Superior temporal gyrus (tissue), 1 donor: ENCODE data around the gene OGN.

Source experiments
- DNase-seq: peaks from one replicate; pipeline ENCODE4 v3.0.0-alpha.2; 2016; ENCODE audit errors: extremely low spot score

The OGN gene

DNA sequence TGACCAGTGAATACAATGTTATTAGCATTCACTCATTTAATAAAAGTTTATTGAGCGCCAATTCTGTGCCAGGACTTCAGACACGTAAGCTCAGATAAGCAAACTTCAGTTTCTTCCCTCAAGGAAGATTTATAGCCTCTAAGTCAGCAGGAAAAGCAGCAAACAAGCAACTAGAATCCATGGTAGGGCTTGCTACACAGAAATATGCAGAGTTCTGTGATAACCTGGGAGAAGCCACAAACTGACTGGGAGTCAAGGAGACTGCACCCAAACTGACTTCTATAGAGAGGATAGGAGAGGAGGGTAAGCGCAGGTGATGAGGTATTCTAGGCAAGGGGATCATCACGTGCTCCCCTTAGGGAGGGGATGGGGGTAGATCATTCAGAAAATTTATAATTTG is 1.4 kb upstream of the OGN start:
- no peak for DNase-seq

DNA sequence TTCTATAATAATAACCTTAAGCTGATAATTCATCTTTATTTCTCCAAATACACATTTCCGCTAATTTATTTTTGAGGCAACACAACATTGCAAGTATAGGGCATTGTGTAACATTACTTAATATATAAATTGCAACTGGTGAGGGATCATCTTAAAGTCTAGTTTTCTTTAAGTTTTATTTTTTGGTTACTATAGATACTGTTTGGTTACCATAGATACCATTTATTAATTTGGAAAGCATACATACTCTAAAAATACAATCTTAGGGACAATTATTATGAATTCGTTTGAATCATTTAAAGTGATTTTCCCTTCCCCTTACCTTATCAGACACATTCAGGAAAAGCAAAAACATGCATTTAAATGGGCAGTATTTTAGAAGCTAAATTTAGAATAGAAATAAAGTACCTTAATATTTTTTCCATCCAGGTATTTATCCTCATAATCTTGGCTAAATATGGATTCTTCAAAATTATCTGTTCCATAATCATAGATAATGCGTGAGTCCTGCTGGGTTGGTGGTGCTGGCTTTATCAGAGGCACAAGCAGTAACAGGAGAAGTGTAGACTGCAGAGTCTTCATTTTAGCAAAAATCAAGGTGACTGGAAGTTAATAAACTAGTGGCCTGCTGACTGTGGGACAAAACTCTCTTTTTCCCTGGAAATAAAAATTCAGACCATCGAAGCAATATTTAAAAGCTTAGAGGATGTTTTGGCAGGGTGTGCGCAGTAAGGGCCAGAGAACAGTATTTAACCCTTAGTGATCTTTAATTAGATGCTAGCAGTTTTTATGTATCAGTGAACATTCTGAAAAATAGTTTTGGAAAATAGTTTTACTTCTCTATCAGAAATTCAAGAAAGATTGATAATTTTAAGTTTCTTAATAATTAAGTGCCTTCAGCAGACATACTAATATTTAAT is 1.3 kb downstream of the OGN start:
- DNase-seq = no peak

DNA sequence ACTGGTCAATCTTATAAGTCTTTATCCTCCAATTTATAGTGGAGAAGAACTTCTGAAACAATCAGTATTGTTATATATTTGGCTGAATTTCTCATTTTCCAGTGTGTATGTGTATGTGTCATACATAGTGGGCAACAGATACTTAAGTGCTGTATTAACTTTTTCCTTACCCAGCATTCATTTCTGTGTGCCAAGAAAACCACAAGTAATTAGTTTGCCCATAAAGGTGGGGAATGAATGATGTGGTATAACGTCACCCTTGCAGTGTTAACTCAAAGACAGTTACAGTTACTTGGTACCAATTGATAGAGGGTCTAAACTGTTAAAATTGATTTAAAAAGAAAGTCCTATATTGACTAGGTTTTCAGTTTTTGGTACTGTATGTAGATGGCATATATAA is 2.0 kb downstream of the OGN start:
- DNase-seq = no peak

DNA sequence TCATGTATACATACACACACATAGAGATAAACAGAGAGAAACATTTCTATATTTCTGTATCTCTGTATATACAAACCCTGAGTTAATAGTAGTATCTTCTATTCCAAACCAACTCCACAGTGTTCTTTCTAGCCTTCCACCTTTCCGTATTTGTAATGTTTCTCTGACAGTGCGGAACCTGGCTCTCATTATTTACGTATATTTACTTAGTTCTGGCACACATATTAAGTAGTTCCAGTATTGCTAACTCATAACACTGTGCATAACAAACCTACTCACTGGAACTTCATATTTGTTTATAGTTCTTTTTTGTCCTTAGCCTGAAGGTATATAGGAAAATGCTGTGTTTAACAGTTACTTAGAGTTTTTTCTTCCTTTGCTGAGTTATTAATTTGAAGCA is 6.5 kb downstream of the OGN start:
- no peak for DNase-seq

DNA sequence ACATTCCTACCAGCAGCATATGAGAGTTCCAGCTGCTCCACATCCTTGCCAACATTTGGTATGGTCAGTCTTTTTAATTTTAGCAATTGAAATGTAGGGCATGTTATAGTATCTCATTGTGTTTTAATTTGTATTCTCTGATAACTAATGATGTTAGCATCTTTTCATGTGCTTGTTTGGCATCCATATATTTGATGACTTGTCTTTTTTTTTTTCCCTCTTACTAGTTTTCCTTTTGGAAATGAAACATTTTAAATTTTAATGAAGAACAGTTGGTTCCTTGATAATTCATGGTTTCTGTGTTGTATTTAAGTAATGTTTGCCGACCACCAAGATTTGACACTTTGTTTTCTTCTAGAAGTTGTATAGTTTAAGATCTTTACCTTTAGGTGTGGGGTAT is 8.8 kb downstream of the OGN start:
- no peak for DNase-seq

DNA sequence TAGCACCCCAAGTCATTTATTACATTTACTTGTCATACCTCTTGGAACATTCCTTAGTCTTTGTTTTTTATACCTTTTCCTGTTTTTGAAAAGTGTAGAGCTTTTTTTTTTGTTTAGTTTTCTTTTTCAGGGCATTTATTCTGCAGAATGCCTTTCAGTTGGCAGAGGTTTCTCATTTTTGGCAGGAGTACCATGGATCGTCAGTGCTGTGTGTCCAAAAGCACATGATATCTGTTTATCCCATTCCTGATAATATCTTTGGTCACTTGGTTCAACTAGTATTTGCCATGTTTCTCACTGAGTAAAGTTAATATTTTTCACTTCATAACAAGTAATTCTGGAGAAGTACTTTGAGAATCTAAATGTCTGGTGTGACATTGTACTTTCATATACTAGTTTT is 10.7 kb downstream of the OGN start:
- no peak for DNase-seq

DNA sequence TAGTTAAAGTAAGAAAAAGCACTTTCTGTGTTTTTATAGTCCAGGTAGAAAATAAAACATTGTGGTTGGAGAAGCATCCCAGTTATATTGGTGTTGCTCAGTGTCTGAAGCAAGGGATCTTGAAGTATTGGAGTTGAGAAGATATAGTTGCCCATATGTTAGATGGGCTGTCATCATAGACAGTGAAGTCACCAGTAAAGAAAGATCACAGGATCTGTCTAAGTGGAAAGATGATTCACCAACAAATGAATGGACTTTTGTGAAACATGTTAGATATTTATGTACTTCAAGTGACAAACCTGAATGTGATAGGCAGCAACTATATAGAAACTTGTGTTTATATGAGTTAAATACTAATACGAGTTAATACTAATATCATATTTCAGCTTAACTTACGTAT is 11.7 kb downstream of the OGN start:
- no peak for DNase-seq

DNA sequence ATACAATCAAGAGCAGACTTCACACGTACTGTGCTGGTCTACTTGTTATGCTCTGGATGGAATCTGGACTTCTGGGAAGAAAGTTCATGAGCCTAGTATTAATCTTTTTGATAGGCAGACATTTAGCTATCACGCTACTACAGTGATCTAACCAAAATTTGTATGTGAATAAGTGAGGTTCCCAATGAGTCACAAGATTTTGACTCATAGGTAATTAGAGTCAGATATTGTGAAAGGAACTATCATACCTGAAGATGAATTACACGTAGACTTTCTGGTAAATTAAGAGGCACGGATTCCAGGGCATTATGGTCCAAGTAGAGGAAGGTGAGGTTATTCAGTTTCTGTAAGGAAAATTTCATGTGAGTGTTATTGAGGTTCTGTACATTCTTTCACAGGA is 18.4 kb downstream of the OGN start:
- no peak for DNase-seq

DNA sequence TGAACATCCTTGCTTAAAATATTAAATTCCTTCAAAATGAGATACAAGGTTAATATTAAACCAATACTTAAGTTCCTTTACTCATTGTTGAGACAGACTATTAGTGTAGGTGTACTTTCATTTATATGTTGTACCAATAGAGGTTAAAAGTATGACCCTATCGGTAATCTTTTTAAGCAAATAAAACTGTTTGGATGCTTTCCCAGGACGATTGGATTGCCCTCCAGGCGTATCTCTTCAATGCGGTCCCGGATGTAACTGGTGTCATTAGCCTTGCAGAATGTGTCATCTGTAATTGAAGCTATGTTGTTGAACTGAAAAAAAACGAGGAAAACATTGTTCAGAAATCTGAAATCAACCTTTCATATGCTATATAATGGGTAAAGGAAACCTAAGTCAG is 18.9 kb downstream of the OGN start:
- DNase-seq = no peak

DNA sequence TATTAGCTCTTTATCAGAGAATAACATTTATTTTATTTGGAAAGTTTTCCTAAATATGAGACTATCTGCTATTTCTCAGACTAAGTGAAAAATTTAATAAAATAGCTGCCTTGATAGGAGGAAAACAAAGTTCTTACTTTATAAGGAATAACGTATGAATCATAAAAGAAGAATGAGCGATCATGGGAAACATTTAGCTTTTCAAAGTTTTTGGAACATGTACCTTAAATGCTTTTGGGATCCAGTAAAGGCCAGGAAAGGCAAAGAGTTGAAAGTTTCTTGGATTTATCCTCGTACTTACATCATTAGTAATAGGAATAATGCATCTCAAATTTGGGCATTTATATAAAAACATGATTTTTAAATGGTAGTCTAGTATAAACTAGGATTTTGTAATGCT is 19.4 kb downstream of the OGN start:
- DNase-seq = no peak

DNA sequence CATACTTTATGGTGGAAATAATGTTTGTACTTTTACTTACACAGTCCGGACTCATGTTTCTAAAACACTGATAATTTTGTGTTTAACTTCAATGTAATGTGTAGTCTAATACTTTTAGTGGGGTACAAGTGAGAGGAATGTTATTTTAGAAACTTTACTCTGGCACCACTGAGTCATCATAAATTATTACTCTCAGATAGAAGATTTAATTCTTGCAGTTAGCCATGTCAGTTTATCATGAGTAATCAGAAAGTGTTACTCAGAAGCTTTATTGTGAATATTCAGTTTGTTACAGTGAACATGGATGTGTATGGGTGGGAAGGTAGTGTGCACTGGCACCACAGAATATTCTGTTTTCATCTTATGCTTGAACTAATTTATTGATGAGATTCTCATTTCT is 20.0 kb downstream of the OGN start:
- DNase-seq = no peak

DNA sequence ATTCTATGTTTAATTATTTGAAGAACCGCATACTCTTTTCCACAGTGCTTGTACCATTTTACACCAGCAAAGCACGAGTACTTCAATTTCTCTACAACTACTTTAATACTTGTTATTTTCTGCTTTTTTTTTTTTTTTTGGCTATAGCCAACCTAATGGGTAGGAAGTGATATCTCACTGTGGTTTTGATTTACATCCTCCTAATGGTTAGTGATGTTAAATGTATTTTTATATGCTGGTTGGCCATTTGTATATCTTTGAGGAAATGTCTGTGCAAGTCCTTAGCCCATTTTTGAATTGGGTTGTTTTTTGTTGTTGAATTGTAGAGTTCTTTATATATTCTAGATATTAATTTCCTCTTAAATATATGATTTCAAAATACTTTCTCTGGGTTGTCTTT is 22.6 kb downstream of the OGN start:
- no peak for DNase-seq

DNA sequence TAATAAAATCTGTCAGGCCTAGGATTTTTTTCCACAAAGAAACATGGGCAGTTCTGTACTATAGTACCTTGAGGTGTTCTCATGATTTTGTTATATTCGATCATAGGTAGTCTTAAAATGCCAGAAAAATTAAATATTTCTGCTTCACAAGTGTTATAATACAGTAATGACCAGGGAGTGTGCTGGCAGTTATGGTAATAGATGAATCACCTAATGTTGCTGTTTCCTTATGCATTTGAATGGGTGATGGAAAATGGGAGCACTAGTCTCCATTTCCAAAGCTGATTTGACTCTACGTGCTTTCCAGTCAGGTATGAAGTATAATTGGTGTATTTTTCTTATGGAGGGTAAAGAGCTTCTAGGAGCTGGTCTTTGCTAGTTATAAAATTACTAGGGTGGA is 23.8 kb downstream of the OGN start:
- DNase-seq = no peak

DNA sequence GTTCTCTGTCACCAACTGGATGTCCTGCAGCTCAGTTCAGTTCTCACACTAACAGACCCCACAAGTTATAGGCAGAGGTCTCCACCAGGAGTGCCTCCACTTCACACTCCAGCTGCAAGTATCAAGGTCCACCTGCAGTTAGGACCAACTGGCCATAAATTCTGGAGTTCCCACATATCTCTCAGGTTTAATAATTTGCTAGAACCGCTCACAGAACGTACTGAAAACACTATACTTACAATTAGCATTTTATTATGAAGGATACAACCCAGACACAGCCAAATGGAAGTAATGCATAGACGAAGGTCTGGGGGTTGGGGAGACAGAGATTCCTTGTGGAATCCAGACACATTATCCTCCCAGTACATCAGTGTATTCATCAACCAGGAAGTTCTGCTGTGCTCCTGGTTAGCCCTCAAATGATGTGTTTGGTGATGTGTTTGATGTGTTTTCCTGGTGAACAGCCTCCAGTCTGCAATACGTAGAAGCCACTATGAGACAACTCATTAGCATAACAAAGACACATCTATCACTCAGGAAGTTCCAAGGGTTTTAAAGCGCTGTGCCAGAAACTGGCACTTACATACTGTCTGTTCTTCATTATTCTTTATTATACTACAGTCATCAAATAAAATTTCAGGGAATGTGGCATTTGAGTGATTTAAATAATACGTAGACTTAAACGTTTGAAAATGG is 25.4 kb downstream of the OGN start:
- DNase-seq = no peak

DNA sequence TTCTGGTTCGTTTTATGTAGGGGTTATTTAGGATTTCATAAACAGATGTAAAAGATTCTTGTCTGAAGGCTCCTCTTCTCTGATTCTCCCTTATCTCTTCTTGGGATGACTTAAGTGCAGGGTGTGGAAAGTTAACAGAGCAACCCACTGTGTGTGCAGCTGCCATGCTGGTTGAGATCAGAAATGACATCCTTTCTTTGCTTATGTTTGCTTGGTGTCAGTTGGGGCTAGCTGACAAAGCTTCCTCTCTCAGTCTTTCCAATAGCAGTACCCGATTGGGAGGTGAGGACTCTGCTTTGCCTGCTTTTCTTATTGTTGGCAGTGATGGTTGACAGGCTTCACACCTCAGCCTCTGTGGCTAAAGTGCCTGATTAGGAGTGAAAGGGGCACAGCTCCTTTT is 26.5 kb downstream of the OGN start:
- DNase-seq = no peak

DNA sequence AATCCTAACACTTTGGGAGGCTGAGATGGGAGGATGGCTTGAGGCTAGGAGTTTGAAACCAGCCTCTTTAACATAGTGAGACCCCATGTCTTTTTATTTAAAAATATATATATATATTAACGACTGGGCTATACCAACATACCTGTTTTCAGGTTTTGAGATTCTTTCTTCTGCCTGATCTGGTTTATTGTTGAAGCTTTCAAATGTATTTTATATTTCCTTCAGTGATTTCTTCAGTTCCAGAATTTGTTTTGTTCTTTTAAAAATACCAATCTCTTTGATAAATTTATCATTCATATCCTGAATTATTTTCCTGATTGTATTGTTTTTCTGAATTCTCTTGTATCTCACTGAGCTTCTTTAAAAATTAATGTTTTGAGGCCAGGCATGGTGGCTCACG is 31.2 kb downstream of the OGN start:
- no peak for DNase-seq

DNA sequence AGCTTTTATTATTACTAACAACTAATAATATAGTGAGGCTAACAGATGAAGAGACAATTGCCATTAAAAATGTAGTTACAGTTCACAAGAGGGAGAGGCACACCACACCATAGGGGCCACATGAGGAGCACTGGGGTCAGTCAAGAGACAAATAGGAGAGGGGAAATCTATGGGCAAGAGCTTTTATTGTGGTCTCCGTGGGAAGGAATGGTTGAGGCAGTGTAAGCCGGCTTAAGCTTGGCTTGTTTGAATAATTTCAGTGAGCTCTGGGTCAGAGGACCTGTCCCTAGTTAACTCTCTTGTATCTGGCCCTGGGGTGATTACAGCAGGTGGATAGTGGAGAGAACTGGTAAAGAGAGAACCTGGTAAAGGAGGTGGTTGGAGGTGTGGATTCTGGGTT is 35.3 kb downstream of the OGN start:
- DNase-seq = no peak

DNA sequence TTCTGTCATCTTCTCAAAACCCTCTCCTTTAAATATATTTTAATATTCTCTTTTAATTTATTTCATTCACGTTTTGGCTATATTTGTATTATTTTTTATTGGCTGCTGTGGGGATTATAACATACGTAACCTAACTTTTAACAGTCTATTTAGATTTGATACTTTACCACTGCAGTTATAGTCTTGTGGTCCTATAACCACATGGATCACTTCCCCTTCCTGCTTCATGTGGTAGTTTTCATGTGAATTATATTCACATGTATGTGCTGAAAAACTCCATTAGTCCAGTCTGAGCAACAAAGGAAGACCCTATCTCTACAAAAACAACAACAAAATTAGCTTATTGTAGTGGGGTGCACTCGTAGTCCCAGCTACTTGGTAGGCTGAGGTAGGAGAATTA is 44.3 kb downstream of the OGN start:
- DNase-seq = no peak

DNA sequence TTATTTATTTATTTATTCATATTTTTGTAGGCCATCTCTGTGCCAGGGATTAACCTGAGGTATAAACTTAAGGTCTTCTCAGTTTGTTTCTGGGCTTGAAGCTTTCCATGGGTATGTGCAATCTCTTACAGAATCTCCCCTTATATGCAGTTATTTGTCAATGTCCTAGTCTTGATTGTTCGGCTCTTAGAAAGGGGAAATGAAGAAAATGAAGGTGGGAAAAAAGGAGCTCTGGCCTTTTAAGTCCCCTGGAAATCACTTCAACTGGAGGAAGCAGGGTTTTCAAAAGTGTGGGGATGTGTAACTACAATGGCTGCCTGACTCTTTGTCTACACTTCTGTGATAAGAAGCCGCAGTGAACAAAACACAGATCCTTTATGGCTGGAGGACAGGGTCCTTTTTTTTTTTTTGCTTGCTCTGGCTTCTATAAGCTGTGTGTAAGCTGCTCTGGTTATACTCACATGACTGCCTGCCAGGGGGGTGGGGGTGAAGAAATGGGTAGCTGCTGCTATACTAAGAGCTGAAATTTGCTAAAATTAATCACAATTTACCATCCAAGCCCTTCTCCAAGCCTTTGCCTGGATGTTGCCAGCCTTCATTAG is 44.9 kb downstream of the OGN start:
- DNase-seq = no peak

DNA sequence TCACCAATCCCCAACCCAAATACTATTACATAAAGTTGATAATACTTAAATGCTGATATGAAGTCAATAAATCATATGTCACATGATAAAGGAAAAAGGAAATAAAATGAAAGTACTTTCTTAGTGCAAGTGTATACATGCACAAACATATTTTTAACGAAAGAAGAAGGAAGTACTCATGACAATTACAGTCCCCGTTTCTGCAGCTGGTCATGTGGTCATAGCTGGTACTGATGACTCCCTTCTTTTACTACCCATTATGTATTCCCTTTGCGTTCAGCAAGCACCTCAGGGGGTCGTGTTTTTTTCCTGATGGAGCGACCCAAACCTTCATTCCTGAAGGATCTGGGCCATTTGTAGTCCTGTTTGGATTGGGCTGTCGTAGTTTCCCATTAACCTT is 51.3 kb downstream of the OGN start:
- DNase-seq = no peak

DNA sequence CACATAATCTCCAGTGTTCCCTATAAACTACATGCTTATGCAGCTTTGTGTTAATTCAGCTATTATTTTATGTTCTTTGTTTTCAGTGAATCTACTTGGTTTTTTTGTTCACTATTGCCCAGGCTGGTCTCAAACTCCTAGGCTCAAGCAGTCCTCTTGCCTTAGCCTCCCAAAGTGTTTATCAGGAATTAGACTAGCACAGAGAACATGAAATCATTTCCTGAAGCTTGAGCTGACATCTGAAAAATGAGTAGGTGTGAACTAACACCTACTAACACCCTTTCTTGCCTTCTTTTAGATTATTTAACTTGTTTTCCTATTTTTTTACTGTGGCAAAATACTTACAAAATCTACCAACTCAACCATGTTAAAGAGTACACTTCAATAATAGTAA is 53.6 kb downstream of the OGN start:
- no peak for DNase-seq

DNA sequence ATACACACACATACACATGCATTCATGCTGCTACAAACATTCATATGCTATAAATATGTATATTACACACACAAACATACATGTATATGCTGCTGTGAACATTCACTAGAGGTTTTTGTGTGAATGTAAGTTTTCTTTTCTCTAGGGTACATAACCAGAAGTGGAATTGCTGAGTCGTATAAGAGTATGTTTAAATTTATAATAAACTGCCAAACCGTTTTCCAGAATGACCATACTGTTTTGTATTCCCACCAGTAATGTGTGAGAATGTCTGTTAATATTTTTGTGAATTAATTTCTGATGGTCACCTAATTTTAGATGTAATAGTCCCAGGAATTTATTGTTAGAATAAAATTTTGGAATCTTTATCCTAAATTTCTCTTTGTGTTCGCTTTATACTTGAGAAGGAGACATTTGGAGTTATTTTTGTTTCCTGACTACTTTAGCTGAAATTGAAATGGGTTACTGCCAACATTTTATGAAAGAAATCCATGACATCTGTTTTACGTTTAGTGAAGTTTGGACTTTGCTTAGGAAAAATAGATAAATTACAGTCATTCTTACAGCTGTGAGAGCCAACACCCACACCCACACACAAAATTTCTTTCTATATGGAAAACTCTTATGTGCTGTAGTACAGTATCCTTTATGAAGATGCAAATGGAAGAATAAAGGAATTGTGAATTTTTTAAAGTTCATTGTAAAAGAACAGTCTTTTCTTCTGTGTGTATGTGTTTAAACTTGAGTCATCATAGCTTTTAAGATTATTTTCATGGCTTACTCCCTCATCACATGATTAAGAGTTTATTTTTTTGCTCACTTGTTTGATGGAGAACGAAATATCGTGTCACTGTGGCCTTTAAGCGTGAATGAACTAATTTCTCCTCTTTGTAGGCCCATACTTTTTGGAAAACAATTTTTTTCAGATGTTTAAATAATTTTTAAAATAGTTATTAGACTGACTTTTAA is 54.3 kb downstream of the OGN start:
- DNase-seq = peak; percentile 46
